Non-pigmented ciliary epithelial cell (primary cell): ENCODE results near the gene GPR78.

Experiments used
- DNase-seq: peaks from one replicate; pipeline ENCODE4 v3.0.0-alpha.2; 2010; ENCODE audit warnings: low read depth

Gene GPR78

GRCh38 chr4:8600266-8600665 is 20.1 kb downstream of the GPR78 start:
- no peak for DNase-seq

GRCh38 chr4:8600686-8601085 is 20.5 kb downstream of the GPR78 start:
- DNase-seq, result no peak

- DNase-seq, result no peak
Observed at GRCh38 chr4:8601086-8601485, 20.9 kb downstream of the GPR78 start.

GRCh38 chr4:8601556-8601955 is 21.4 kb downstream of the GPR78 start:
- DNase-seq, result no peak

- no peak for DNase-seq
Observed at GRCh38 chr4:8602686-8603430, 22.7 kb downstream of the GPR78 start.

- no peak for DNase-seq
Observed at GRCh38 chr4:8603931-8604330, 23.7 kb downstream of the GPR78 start.

GRCh38 chr4:8605289-8605688 is 25.1 kb downstream of the GPR78 start:
- DNase-seq, result no peak

- no peak for DNase-seq
Observed at GRCh38 chr4:8606476-8606875, 26.3 kb downstream of the GPR78 start.

- no peak for DNase-seq
Observed at GRCh38 chr4:8606966-8607365, 26.8 kb downstream of the GPR78 start.

GRCh38 chr4:8607603-8608481 is 27.6 kb downstream of the GPR78 start:
- DNase-seq, result no peak

GRCh38 chr4:8608714-8609391 is 28.7 kb downstream of the GPR78 start:
- DNase-seq, result no peak

- DNase-seq, result no peak
Observed at GRCh38 chr4:8609406-8609805, 29.2 kb downstream of the GPR78 start.

GRCh38 chr4:8609824-8610350 is 29.7 kb downstream of the GPR78 start:
- DNase-seq, result no peak

- no peak for DNase-seq
Observed at GRCh38 chr4:8610858-8611616, 30.8 kb downstream of the GPR78 start.

- no peak for DNase-seq
Observed at GRCh38 chr4:8612646-8613045, 32.5 kb downstream of the GPR78 start.

GRCh38 chr4:8613421-8614364 is 33.5 kb downstream of the GPR78 start:
- DNase-seq, result no peak

GRCh38 chr4:8614365-8615193 is 34.4 kb downstream of the GPR78 start:
- DNase-seq, result no peak

GRCh38 chr4:8615366-8615765 is 35.2 kb downstream of the GPR78 start:
- DNase-seq, result no peak

- DNase-seq, result no peak
Observed at GRCh38 chr4:8615921-8616787, 36.0 kb downstream of the GPR78 start.
